ENCODE results near the gene QPRT.
"Not testable (repeated sequence)": the region's sequence is repeated elsewhere in the genome, so short reads cannot be mapped to it uniquely, and the experiment has no call there.

GRCh38 chr16:29709657-29710056, 30.7 kb downstream of the QPRT start:
- TF ChIP-seq POLR2A (IDR thresholded peaks at IDR 0.05) = not testable (repeated sequence)
- TF ChIP-seq, protein P1, sequence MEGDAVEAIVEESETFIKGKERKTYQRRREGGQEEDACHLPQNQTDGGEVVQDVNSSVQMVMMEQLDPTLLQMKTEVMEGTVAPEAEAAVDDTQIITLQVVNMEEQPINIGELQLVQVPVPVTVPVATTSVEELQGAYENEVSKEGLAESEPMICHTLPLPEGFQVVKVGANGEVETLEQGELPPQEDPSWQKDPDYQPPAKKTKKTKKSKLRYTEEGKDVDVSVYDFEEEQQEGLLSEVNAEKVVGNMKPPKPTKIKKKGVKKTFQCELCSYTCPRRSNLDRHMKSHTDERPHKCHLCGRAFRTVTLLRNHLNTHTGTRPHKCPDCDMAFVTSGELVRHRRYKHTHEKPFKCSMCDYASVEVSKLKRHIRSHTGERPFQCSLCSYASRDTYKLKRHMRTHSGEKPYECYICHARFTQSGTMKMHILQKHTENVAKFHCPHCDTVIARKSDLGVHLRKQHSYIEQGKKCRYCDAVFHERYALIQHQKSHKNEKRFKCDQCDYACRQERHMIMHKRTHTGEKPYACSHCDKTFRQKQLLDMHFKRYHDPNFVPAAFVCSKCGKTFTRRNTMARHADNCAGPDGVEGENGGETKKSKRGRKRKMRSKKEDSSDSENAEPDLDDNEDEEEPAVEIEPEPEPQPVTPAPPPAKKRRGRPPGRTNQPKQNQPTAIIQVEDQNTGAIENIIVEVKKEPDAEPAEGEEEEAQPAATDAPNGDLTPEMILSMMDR (IDR thresholded peaks at IDR 0.05) = not testable (repeated sequence)
